ENCODE results near the gene CACNA2D1. TPM values are rescaled to one million over a fixed set of nuclear protein-coding genes. Genes with fewer than 3 reads are reported as not detected.

Gene CACNA2D1
- total RNA-seq, 4 donors from 2014 or later: 41.8 to 125 (median 56.2) TPM

- no peak for TF ChIP-seq CTCF (IDR thresholded peaks at IDR 0.05; ENCODE audit: low read depth)
Observed at GRCh38 chr7:82007315-82007714, 436.3 kb downstream of the CACNA2D1 start.

GRCh38 chr7:82005056-82005455 is 438.5 kb downstream of the CACNA2D1 start:
- TF ChIP-seq CTCF (IDR thresholded peaks at IDR 0.05; ENCODE audit: low read depth): no peak

GRCh38 chr7:81993186-81993585 is 450.4 kb downstream of the CACNA2D1 start:
- TF ChIP-seq CTCF (IDR thresholded peaks at IDR 0.05; ENCODE audit: low read depth): no peak

- no peak for TF ChIP-seq CTCF (IDR thresholded peaks at IDR 0.05; ENCODE audit: low read depth)
Observed at GRCh38 chr7:81990395-81990794, 453.2 kb downstream of the CACNA2D1 start.

GRCh38 chr7:81986723-81987470 is 456.7 kb downstream of the CACNA2D1 start:
- no peak for TF ChIP-seq CTCF (IDR thresholded peaks at IDR 0.05; ENCODE audit: low read depth)

- no peak for TF ChIP-seq CTCF (IDR thresholded peaks at IDR 0.05; ENCODE audit: low read depth)
Observed at GRCh38 chr7:81983406-81983805, 460.2 kb downstream of the CACNA2D1 start.

- no peak for TF ChIP-seq CTCF (IDR thresholded peaks at IDR 0.05; ENCODE audit: low read depth)
Observed at GRCh38 chr7:81973117-81973516, 470.5 kb downstream of the CACNA2D1 start.
